Effector memory CD8-positive, alpha-beta T cell (primary cell): Measurements from ENCODE around the gene PITPNC1.
"Not testable (repeated sequence)": the region's sequence is repeated elsewhere in the genome, so short reads cannot be mapped to it uniquely, and the experiment has no call there.

Source experiments
- ATAC-seq: fragments of 150-1000 bp; cut with Tn5 transposase; replicated peaks from 2 replicates; pipeline ENCODE4 v1.10.0; 2021; ENCODE audit warnings: mild to moderate bottlenecking, moderate library complexity
- DNase-seq, 3 experiments: peaks; one replicate each; pipeline ENCODE4 v3.0.0; 2021
- H3K27ac Mint-ChIP-seq, 2 donors: one replicate each; pipeline ENCODE4 v1.8.0; 2022; ENCODE audit warnings: mild to moderate bottlenecking in 2 of 2, mixed read lengths in 2 of 2, moderate library complexity in 2 of 2
- H3K27me3 Mint-ChIP-seq, 2 donors: one replicate each; pipeline ENCODE4 v1.8.0; 2022; ENCODE audit warnings: mixed read lengths in 2 of 2
- H3K36me3 Mint-ChIP-seq: one replicate; pipeline ENCODE4 v1.8.0; 2022; ENCODE audit warnings: mild to moderate bottlenecking, moderate library complexity, mixed read lengths; ENCODE audit not compliant: insufficient read depth
- H3K4me1 Mint-ChIP-seq, 2 donors: one replicate each; pipeline ENCODE4 v1.8.0; 2022; ENCODE audit warnings: low read depth in 2 of 2, mixed read lengths in 2 of 2
- H3K4me3 Mint-ChIP-seq, 2 donors: one replicate each; pipeline ENCODE4 v1.8.0; 2022; ENCODE audit warnings: mild to moderate bottlenecking in 2 of 2, mixed read lengths in 2 of 2, moderate library complexity in 2 of 2
- H3K9me3 Mint-ChIP-seq, 2 donors: one replicate each; pipeline ENCODE4 v1.8.0; 2022; ENCODE audit warnings: mixed read lengths in 2 of 2

PITPNC1 gene

DNA sequence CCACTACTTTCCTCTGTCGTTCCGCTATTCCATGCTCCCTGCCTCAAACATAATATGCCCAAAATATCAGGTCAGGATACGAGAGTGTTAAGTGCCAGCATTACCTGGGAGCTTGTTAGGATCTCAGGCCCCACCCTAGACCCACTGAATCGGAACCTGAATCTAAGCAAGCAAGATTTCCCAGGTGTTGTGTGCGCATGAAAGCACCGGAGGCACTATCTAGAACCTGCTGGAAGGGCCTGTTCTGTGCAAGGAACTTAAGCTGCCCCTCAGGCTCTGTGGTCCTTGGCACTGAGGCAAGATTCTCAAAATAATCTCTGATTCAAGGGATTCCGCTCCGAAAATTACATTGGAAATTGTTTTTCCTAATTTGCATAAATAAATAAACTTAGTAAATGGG is 233.0 kb downstream of the PITPNC1 start:
- no peak overlapping the region for H3K4me3 Mint-ChIP-seq
- no peaks in the 10 kb centered on the region for H3K9me3 Mint-ChIP-seq
- ATAC-seq: no peak
- DNase-seq: no peak
- peaks cover 18% of the 10 kb centered on the region for H3K36me3 Mint-ChIP-seq
- H3K27me3 Mint-ChIP-seq: no peaks in the 10 kb centered on the region
- peaks cover 15 to 24% of the 10 kb centered on the region in 2 donors for H3K4me1 Mint-ChIP-seq
- H3K27ac Mint-ChIP-seq: peak overlapping the region; percentile 9 to 24

DNA sequence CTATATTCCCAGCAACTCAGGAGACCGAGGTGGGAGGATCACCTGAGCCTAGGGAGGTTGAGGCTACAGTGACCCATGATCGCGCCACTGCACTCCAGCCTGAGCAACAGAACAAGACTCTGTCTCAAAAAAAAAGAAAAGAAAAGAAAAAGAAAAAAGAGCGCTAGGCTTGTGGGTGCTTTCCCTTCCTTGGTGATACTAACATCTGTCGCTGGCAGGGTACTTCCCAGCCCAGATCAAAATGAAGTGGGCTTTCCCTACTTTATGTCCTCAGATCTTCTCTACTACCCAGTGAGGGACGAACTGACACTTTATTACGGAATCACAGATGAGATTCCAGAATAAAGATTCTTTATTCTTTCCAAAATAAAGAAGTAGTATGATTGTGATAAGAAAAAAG is 236.9 kb downstream of the PITPNC1 start:
- ATAC-seq: no peak
- H3K36me3 Mint-ChIP-seq: peaks cover 7% of the 10 kb centered on the region
- H3K4me1 Mint-ChIP-seq: peaks cover 11 to 34% of the 10 kb centered on the region in 2 donors
- peak overlapping the region; percentile 69 to 85 for H3K27ac Mint-ChIP-seq
- H3K9me3 Mint-ChIP-seq: no peaks in the 10 kb centered on the region
- no peak for DNase-seq
- H3K27me3 Mint-ChIP-seq: no peaks in the 10 kb centered on the region
- H3K4me3 Mint-ChIP-seq: no peak overlapping the region

DNA sequence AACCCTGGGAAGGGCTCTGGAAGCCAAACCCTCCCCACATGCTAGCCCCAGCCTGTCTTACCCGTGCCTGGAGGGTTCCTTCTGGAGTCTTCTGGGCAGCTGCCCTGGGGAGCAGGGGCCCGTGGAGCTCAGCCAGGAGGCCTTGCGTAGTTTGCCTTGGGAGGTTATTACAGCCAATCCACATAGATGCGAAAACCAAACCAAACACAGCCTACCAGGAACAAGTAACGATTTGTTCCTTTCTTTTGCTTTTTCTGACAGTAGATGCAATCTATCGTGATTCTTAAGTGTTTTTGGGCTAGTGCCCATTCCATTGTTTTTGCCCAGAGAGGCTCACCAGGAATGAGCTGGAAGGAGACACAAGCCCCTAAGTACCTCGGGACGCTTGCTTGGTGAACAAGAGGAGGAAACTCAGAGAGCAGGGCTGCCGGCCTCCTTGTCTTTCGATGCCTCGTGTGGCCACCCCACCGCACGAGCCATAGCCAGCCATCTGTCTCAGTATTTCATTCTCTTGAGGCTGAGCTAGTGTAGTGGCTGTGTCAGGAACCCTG is 238.0 kb downstream of the PITPNC1 start:
- H3K4me3 Mint-ChIP-seq: no peak overlapping the region
- DNase-seq (no peak), ATAC-seq (no peak)
- H3K27me3 Mint-ChIP-seq: no peaks in the 10 kb centered on the region
- peaks cover 12 to 35% of the 10 kb centered on the region in 2 donors for H3K4me1 Mint-ChIP-seq
- peaks cover 3% of the 10 kb centered on the region for H3K36me3 Mint-ChIP-seq
- H3K9me3 Mint-ChIP-seq: no peaks in the 10 kb centered on the region
- peak overlapping the region; percentile 31 to 85 for H3K27ac Mint-ChIP-seq

DNA sequence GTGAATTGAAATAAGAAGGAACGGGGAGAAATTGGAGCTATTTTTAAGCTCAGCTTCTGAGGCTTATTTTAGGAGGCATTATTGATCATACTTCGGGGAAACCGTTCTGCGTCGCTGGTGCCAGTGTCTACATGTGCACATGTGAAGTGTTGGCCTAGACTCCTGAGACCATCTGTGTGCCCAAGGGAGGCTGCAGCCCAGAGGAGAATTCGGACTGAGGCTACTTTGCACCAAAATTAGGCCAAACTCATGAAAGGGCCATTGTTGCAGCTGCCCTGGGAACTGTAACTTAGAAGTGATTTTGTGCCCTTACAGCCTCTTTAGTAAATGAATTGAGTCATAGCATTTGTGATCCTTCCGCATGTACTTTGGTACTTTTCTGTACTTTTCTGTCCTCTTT is 238.7 kb downstream of the PITPNC1 start:
- no peak for DNase-seq
- H3K4me1 Mint-ChIP-seq: peaks cover 12 to 35% of the 10 kb centered on the region in 2 donors
- no peaks in the 10 kb centered on the region for H3K27me3 Mint-ChIP-seq
- peak overlapping the region in 1 of 2 donors; percentile 91 for H3K27ac Mint-ChIP-seq
- peaks cover 5% of the 10 kb centered on the region for H3K36me3 Mint-ChIP-seq
- H3K4me3 Mint-ChIP-seq: no peak overlapping the region
- ATAC-seq: no peak
- no peaks in the 10 kb centered on the region for H3K9me3 Mint-ChIP-seq

DNA sequence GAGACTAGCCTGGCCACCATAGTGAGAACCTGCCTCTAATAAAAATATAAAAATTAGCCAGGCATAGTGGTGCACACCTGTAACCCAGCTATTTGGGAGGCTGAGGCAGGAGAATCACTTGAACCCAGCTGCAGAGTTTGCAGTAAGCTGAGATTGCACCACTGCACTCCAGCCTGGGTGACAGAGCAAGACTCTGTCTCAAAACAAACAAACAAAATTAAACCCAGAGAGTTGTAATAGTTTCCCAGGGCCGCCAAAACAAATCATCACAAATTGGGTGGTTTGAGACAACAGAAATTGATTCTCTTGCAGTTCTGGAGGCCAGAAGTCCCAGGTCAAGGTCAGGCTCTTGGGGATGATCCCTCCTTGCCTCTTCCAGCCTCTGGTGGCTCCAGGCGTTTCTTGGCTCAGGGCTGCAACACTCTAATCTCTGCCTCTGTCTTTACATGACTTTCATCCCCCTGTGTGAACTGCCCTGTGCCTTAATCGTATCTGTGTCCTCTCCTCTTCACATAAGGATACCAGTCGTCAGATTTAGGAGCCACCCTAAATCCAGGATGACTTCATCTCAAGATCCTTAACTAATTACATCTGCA is 240.3 kb downstream of the PITPNC1 start:
- ATAC-seq (no peak), DNase-seq (no peak)
- Mint-ChIP-seq H3K36me3 (peaks cover 5% of the 10 kb centered on the region), H3K27me3 (no peaks in the 10 kb centered on the region), H3K4me1 (peaks cover 9 to 31% of the 10 kb centered on the region in 2 donors), H3K27ac (peak overlapping the region in 1 of 2 donors; percentile 87), H3K9me3 (no peaks in the 10 kb centered on the region), H3K4me3 (no peak overlapping the region)

DNA sequence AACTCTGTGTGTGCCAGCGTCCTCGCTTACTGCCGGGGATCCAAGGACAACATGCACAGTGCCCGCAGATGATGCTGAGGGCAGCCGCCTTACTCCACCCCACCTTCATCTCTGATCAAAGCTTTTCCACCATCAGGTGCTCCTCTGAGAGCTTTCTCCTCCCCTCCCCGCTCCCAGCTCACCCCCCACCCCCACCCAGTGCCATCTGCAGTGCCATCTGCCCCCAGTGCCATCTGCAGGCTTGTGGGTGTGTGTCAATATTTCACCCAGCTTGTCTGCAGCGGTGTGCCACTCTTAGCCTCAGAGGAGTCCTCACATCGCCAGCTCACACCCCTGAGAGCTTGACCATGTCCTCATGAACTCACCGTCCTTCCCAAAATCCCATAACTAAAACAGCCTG is 242.5 kb downstream of the PITPNC1 start:
- peak overlapping the region in 1 of 2 donors; percentile 34 for H3K27ac Mint-ChIP-seq
- H3K36me3 Mint-ChIP-seq: peaks cover 16% of the 10 kb centered on the region
- no peak for ATAC-seq
- H3K27me3 Mint-ChIP-seq: no peaks in the 10 kb centered on the region
- H3K9me3 Mint-ChIP-seq: no peaks in the 10 kb centered on the region
- H3K4me1 Mint-ChIP-seq: peaks cover 9 to 23% of the 10 kb centered on the region in 2 donors
- DNase-seq: no peak
- H3K4me3 Mint-ChIP-seq: no peak overlapping the region

DNA sequence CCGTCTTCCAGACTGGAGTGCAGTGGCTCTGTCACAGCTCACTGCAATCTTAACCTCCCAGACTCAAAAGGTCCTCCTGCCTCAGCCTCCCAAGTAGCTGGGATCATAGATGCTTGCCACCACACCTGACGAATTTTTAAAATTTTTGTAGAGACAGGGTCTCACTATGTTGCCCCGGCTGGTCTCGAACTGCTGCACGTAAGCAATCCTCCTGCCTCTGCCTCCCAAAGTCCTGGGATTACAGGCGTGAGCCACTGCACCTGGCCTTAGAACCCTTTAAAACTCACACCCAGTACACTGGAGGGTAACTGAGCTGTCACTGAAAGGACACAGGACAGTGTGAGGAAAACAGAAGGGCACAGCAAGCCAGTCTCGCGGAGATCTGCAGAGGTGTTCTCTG is 243.0 kb downstream of the PITPNC1 start:
- no peak for ATAC-seq
- Mint-ChIP-seq H3K4me3 (no peak overlapping the region), H3K36me3 (peaks cover 20% of the 10 kb centered on the region), H3K27ac (peak overlapping the region; percentile 34 to 67), H3K4me1 (peaks cover 8 to 23% of the 10 kb centered on the region in 2 donors), H3K9me3 (no peaks in the 10 kb centered on the region), H3K27me3 (no peaks in the 10 kb centered on the region)
- no peak for DNase-seq

DNA sequence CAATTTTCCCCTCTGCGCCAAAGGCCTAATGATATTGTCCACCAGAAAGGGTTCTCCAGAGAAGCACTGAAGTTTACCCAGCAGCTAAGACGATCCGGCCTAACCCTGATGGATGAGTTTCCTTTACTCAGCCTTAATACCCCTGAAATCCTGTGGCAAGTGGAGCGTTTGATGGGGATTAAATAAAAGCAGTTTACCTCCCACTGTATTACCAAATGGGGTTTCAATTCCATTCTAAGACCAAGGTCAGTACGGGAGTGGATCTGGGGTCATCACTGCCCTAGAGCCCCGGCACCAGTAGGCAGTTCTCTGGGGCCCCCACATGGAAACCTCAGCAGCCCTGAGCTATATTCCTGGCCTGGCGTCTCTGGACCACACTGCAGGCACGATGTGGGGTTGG is 243.6 kb downstream of the PITPNC1 start:
- H3K4me3 Mint-ChIP-seq: no peak overlapping the region
- peaks cover 5 to 23% of the 10 kb centered on the region in 2 donors for H3K4me1 Mint-ChIP-seq
- peaks cover 26% of the 10 kb centered on the region for H3K36me3 Mint-ChIP-seq
- H3K27me3 Mint-ChIP-seq: no peaks in the 10 kb centered on the region
- DNase-seq (no peak), ATAC-seq (no peak)
- H3K27ac Mint-ChIP-seq: peak overlapping the region in 1 of 2 donors; percentile 67
- H3K9me3 Mint-ChIP-seq: no peaks in the 10 kb centered on the region

DNA sequence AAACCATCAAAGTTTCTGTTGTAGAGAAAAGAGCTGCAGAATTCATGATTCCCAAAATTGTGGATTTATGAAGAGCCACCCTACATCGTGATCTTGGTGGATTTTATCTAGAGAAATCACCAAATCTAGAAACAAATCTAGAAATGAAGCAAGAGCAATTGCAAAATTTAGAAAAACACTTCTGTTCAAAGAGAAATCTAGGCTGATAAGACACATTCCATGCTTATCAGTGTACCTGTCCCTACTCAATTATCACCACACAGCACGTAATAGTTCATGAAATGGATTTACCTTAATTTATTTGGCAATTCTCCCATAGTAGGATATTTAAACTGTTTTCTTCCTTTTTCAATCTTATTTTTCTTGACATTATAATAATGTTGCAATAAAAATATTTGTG is 246.7 kb downstream of the PITPNC1 start:
- Mint-ChIP-seq H3K36me3 (peaks cover 35% of the 10 kb centered on the region), H3K27ac (no peak overlapping the region), H3K4me1 (peaks cover 10 to 17% of the 10 kb centered on the region in 2 donors), H3K4me3 (no peak overlapping the region), H3K27me3 (no peaks in the 10 kb centered on the region), H3K9me3 (no peaks in the 10 kb centered on the region)
- ATAC-seq (no peak), DNase-seq (no peak)

DNA sequence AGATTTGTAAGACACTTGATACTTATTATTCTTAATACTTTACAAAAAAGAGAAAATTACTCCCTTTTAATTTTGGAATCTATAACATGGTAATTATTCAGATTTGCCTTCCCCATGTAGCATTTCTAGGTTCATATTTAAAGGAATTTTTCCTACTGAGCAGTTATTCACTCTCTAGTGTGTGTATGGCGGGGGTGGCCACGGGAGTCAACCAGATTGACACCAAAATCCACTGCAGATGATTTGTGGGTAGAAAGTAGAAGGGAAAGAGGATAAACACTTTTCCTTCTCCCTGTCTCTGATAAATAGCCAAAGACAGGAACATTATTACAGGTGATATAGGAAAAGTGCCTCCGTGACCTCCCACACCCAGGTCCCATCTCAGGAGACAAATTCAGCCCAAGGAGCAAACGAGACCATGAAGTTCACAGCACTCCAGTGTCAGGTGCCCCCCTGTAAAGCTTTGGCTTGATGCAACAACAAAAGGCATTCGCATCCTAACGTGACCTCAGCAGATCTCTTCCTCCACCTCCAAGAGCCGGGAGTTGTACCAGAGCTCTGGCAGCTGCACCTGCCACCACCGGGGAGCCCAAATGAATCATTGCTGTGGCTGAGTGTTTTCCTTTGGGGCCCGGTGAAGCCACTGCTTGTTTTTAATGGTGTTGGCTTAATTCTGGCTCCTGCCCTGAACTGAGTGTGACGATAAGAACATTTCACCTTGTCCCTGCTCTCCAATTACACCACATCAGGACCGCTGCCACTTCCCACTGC is 248.0 kb downstream of the PITPNC1 start:
- no peaks in the 10 kb centered on the region for H3K9me3 Mint-ChIP-seq
- DNase-seq: no peak
- no peaks in the 10 kb centered on the region for H3K27me3 Mint-ChIP-seq
- H3K4me1 Mint-ChIP-seq: peaks cover 11 to 14% of the 10 kb centered on the region in 2 donors
- ATAC-seq: no peak
- H3K36me3 Mint-ChIP-seq: peaks cover 32% of the 10 kb centered on the region
- H3K27ac Mint-ChIP-seq: peak overlapping the region; percentile 23 to 56
- H3K4me3 Mint-ChIP-seq: no peak overlapping the region

DNA sequence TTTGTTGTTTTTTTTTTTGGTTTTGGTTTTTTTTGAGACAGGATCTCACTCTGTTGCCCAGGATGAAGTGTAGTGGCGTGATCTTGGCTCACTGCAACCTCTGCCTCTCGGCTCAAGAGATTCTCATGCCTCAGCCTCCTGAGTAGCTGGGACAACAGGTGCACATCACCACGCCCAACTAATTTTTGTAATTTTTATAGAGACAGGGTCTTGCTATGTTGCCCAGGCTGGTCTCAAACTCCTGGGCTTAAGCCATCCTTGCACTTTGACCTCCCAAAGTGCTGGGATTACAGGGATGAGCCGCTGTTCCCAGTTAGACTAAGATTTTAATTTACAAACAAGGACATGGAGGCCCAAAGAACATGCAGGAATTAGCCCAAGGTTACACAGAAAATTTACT is 248.9 kb downstream of the PITPNC1 start:
- H3K4me3 Mint-ChIP-seq: no peak overlapping the region
- no peak for ATAC-seq
- H3K27me3 Mint-ChIP-seq: no peaks in the 10 kb centered on the region
- no peaks in the 10 kb centered on the region for H3K9me3 Mint-ChIP-seq
- peaks cover 11 to 14% of the 10 kb centered on the region in 2 donors for H3K4me1 Mint-ChIP-seq
- DNase-seq: no peak
- peak overlapping the region in 1 of 2 donors; percentile 17 for H3K27ac Mint-ChIP-seq
- H3K36me3 Mint-ChIP-seq: peaks cover 33% of the 10 kb centered on the region

DNA sequence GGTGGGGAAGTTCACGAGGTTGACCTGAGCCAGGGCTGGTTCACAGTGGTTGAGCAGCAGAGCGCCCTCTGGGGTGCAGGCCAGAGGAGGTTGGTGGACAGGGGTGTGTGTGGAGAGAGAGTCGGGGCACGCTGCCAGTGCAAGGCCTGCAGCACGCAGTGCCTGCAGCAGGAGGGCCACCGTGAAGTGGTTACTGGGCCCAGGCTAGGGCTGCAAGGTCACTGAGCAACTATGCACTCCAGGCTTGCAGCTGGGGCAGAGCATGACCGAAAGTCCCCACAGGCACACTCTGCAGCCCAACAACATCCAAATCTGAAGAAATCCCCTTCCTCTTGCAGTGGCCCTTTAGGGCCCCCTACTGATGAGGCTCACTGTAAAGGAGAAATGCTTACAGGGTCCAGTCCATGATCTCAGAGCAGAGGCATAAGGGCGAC is 251.5 kb downstream of the PITPNC1 start:
- Mint-ChIP-seq H3K4me1 (peaks cover 11 to 14% of the 10 kb centered on the region in 2 donors), H3K9me3 (no peaks in the 10 kb centered on the region), H3K4me3 (no peak overlapping the region), H3K36me3 (peaks cover 52% of the 10 kb centered on the region), H3K27ac (peak overlapping the region in 1 of 2 donors; percentile 55), H3K27me3 (no peaks in the 10 kb centered on the region)
- no peak for DNase-seq
- no peak for ATAC-seq

DNA sequence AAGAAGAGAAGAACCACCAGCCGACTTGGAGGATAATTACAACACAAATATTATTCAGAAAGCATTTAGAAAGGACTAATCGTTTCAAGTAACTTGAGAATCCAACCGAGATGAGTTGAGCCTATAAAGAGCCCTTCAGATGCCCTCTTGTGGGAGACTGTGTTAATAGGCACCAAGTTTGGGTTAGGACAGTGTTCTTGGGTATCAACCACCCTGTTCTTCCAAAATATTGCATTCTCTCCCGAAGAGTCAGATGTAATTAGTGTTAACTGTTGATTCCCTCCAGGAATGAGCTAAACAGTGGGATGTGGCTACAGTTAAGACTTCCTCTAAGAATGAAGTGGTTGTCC is 252.9 kb downstream of the PITPNC1 start:
- H3K36me3 Mint-ChIP-seq: peaks cover 45% of the 10 kb centered on the region

DNA sequence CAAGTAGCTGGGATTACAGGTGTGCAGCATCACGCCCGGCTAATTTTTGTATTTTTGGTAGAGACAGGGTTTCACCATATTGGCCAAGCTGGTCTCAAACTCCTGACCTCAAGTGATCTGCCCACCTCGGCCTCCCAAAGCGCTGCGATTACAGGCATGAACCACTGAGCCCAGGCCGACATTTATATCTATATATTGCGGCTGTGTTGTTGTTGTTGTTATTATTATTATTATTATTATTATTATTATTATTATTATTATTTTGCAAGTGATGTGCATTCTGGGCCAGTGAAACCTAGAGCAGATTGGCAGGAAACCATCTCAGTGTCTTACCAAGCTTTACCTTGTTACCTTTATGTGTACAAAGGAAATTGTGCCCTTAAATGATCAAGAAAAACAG is 253.8 kb downstream of the PITPNC1 start:
- DNase-seq, H3K27ac Mint-ChIP-seq, H3K27me3 Mint-ChIP-seq, ATAC-seq, H3K4me3 Mint-ChIP-seq, H3K9me3 Mint-ChIP-seq: not testable (repeated sequence)
- peaks cover 43% of the 10 kb centered on the region for H3K36me3 Mint-ChIP-seq
- H3K4me1 Mint-ChIP-seq: peaks cover 16 to 18% of the 10 kb centered on the region in 2 donors

More for the DNA sequence above, 252.9 kb downstream of the PITPNC1 start:
- no peaks in the 10 kb centered on the region for H3K27me3 Mint-ChIP-seq
- peak; percentile 46 for ATAC-seq
- H3K27ac Mint-ChIP-seq: no peak overlapping the region
- peaks cover 11 to 12% of the 10 kb centered on the region in 2 donors for H3K4me1 Mint-ChIP-seq
- H3K9me3 Mint-ChIP-seq: no peaks in the 10 kb centered on the region
- no peak for DNase-seq
- H3K4me3 Mint-ChIP-seq: no peak overlapping the region
